Measurements from ENCODE around the gene DPP8.
"Not testable (repeated sequence)": the region's sequence is repeated elsewhere in the genome, so short reads cannot be mapped to it uniquely, and the experiment has no call there.

Gene DPP8

GRCh38 chr15:65525622-65526021 is 8.1 kb upstream of the DPP8 start:
- no peak for DNase-seq (ENCODE audit: low read depth in 2 of 2)

- no peak for DNase-seq (ENCODE audit: low read depth in 2 of 2)
Observed at GRCh38 chr15:65524226-65524625, 6.7 kb upstream of the DPP8 start.

- DNase-seq (ENCODE audit: low read depth in 2 of 2): no peak
Observed at GRCh38 chr15:65521350-65521749, 3.9 kb upstream of the DPP8 start.

GRCh38 chr15:65518633-65519285 is 1.3 kb upstream of the DPP8 start:
- no peak for DNase-seq (ENCODE audit: low read depth in 2 of 2)

- no peak for DNase-seq (ENCODE audit: low read depth in 2 of 2)
Observed at GRCh38 chr15:65517866-65518207, 348 bp upstream of the DPP8 start.

GRCh38 chr15:65512807-65513416 is 4.6 kb downstream of the DPP8 start:
- DNase-seq (ENCODE audit: low read depth in 2 of 2): no peak

- DNase-seq (ENCODE audit: low read depth in 2 of 2): no peak
Observed at GRCh38 chr15:65512189-65512588, 5.3 kb downstream of the DPP8 start.

- DNase-seq (ENCODE audit: low read depth in 2 of 2): no peak
Observed at GRCh38 chr15:65509321-65509720, 8.2 kb downstream of the DPP8 start.

GRCh38 chr15:65494076-65494475 is 23.4 kb downstream of the DPP8 start:
- no peak for DNase-seq (ENCODE audit: low read depth in 2 of 2)

- DNase-seq (ENCODE audit: low read depth in 2 of 2): no peak
Observed at GRCh38 chr15:65484876-65485275, 32.6 kb downstream of the DPP8 start.

GRCh38 chr15:65476903-65477302 is 40.6 kb downstream of the DPP8 start:
- DNase-seq (ENCODE audit: low read depth in 2 of 2): no peak

GRCh38 chr15:65470866-65471265 is 46.6 kb downstream of the DPP8 start:
- no peak for DNase-seq (ENCODE audit: low read depth in 2 of 2)

- no peak for DNase-seq (ENCODE audit: low read depth in 2 of 2)
Observed at GRCh38 chr15:65468229-65468909, 49.1 kb downstream of the DPP8 start.

- DNase-seq (ENCODE audit: low read depth in 2 of 2): no peak
Observed at GRCh38 chr15:65466901-65467300, 50.6 kb downstream of the DPP8 start.

- not testable (repeated sequence) for DNase-seq (ENCODE audit: low read depth in 2 of 2)
Observed at GRCh38 chr15:65463096-65463495, 54.4 kb downstream of the DPP8 start.

- peak; percentile 20 to 33 for DNase-seq (ENCODE audit: low read depth in 2 of 2)
Observed at GRCh38 chr15:65460741-65461347, 56.6 kb downstream of the DPP8 start.

- DNase-seq (ENCODE audit: low read depth in 2 of 2): not testable (repeated sequence)
Observed at GRCh38 chr15:65455256-65455655, 62.2 kb downstream of the DPP8 start.

GRCh38 chr15:65451989-65452388 is 65.5 kb downstream of the DPP8 start:
- DNase-seq (ENCODE audit: low read depth in 2 of 2): no peak

- DNase-seq (ENCODE audit: low read depth in 2 of 2): no peak
Observed at GRCh38 chr15:65450556-65450955, 66.9 kb downstream of the DPP8 start.

GRCh38 chr15:65447145-65447544 is 70.3 kb downstream of the DPP8 start:
- DNase-seq (ENCODE audit: low read depth in 2 of 2): no peak

GRCh38 chr15:65434201-65434600 is 83.3 kb downstream of the DPP8 start:
- DNase-seq (ENCODE audit: low read depth in 2 of 2): no peak

GRCh38 chr15:65431731-65432130 is 85.8 kb downstream of the DPP8 start:
- no peak for DNase-seq (ENCODE audit: low read depth in 2 of 2)

Measured in activated CD4-positive, alpha-beta T cell treated with anti-CD3 and anti-CD28 coated beads for 24 hours (primary cell).